GM18499 (cell line): ENCODE measurements around the gene MX2.
"Not testable (repeated sequence)": the region's sequence is repeated elsewhere in the genome, so short reads cannot be mapped to it uniquely, and the experiment has no call there.

Experiments
- ATAC-seq: cut with Tn5 transposase; IDR thresholded peaks from one replicate; pipeline ENCODE4 v1.9.1; 2021; ENCODE audit warnings: moderate number of reproducible peaks; ENCODE audit not compliant: insufficient read depth, unreplicated experiment

MX2 gene

GRCh38 chr21:41337515-41337914 is 24.3 kb upstream of the MX2 start:
- no peak for ATAC-seq

- no peak for ATAC-seq
Observed at GRCh38 chr21:41338455-41338854, 23.4 kb upstream of the MX2 start.

GRCh38 chr21:41342035-41342434 is 19.8 kb upstream of the MX2 start:
- no peak for ATAC-seq

- no peak for ATAC-seq
Observed at GRCh38 chr21:41344146-41344545, 17.7 kb upstream of the MX2 start.

- no peak for ATAC-seq
Observed at GRCh38 chr21:41345356-41345755, 16.5 kb upstream of the MX2 start.

- ATAC-seq = no peak
Observed at GRCh38 chr21:41345934-41346685, 15.7 kb upstream of the MX2 start.

GRCh38 chr21:41346758-41347157 is 15.1 kb upstream of the MX2 start:
- ATAC-seq = no peak

GRCh38 chr21:41348434-41348833 is 13.4 kb upstream of the MX2 start:
- no peak for ATAC-seq

GRCh38 chr21:41349126-41349525 is 12.7 kb upstream of the MX2 start:
- ATAC-seq = no peak

- ATAC-seq = no peak
Observed at GRCh38 chr21:41349619-41350390, 12.0 kb upstream of the MX2 start.

- ATAC-seq = no peak
Observed at GRCh38 chr21:41350436-41351155, 11.2 kb upstream of the MX2 start.

GRCh38 chr21:41357546-41357945 is 4.3 kb upstream of the MX2 start:
- no peak for ATAC-seq

GRCh38 chr21:41358193-41359166 is 3.3 kb upstream of the MX2 start:
- ATAC-seq = no peak

- no peak for ATAC-seq
Observed at GRCh38 chr21:41359286-41359685, 2.5 kb upstream of the MX2 start.

- not testable (repeated sequence) for ATAC-seq
Observed at GRCh38 chr21:41359754-41360071, 2.1 kb upstream of the MX2 start.

GRCh38 chr21:41360072-41360821 is 1.6 kb upstream of the MX2 start:
- no peak for ATAC-seq

GRCh38 chr21:41361053-41361785 is 608 bp upstream of the MX2 start:
- no peak for ATAC-seq

GRCh38 chr21:41362605-41363369 is 960 bp downstream of the MX2 start:
- ATAC-seq = no peak
